ENCODE results near the gene PFKL.

DNA sequence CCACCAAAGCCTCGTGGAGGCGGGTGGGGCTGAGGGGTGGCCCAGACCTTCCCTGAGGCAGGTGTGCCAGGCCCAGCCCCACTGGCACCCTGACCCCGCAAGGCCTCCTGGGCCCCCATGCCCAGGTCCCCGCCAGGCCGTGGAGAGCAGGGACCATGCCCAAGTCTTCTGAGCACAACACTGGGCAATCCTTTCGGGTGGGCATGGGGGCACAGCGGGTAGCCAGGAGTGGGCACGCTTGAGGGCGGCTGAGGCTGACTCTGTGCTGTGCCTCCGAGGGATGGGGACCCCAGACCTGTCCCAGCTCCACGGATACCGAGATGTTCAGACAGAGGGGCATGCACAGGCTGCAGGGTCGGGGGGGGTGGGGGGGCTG lies 26.4 kb downstream of the PFKL start:
- TF ChIP-seq CTCF (IDR thresholded peaks at IDR 0.05) (no peak), POLR2A (IDR thresholded peaks at IDR 0.05) (no peak)
